HepG2 (cell line): ENCODE data around the gene KIAA1958. TPM values are rescaled to one million over a fixed set of nuclear protein-coding genes. Genes with fewer than 3 reads are reported as not detected.

Experiments used
- ATAC-seq: fragments of 200-7000 bp; cut with Tn5 transposase; 3 replicates; pipeline ENCODE4 v1.9.1; 2020; ENCODE audit warnings: mild to moderate bottlenecking, moderate library complexity
- BruUV-seq: library from RNA; stranded (reverse); fragments of 400-500 nt; replicated peaks from 2 replicates; lab custom pipeline; 2021; lab: Mats Ljungman, UMichigan
- CTCF ChIA-PET: fragments of 300-600 bp; formaldehyde crosslinking; extraction: SDS; loops from one replicate; lab custom pipeline; 2021; ENCODE audit warnings: low total read pairs, inconsistent platforms, low intra/inter-chr PET ratio; lab: Yijun Ruan, JAX
- POLR2A ChIA-PET: fragments of 350-600 bp; sonication (Branson Sonifier 250); formaldehyde crosslinking; loops from one replicate; lab custom pipeline; 2020; ENCODE audit warnings: antibody characterized with exemption, inconsistent platforms; lab: Yijun Ruan, JAX
- DNase-seq: peaks from one replicate; pipeline ENCODE4 v3.0.0-alpha.2; 2015; ENCODE audit warnings: low spot score
- FAIRE-seq: peaks from 3 replicates; lab custom pipeline; 2011; peaks lifted over from hg19 to GRCh38; lab: Jason Lieb, UNC
- H2AFZ ChIP-seq: one replicate; pipeline ENCODE4 v1.6.1; 2011; ENCODE audit warnings: low read length, inconsistent platforms
- H3K27ac ChIP-seq: fragments of 300-600 bp; 3 replicates; pipeline ENCODE4 v1.8.0; 2011; ENCODE audit warnings: mixed run types, mild to moderate bottlenecking, mixed read lengths, low read length, inconsistent platforms; ENCODE audit not compliant: insufficient read depth; ENCODE audit errors: extremely low read length
- H3K27me3 ChIP-seq, 2 experiments: fragments of 200-600 bp in 1 of 2; 2 replicates in 1 of 2; 3 replicates in 1 of 2; pipeline versions ENCODE4 v1.6.0 to v1.8.0; 2011; ENCODE audit warnings: low read length in 2 of 2, mild to moderate bottlenecking in 2 of 2, moderate library complexity in 2 of 2, inconsistent platforms in 1 of 2; ENCODE audit not compliant: insufficient read depth in 2 of 2, control insufficient read depth in 1 of 2
- H3K36me3 ChIP-seq, 2 experiments: fragments of 200-600 bp in 1 of 2; replicated peaks in 1 of 2; 2 replicates in 1 of 2; 3 replicates in 1 of 2; pipeline versions ENCODE4 v1.5.1 to v1.8.0; 2011; ENCODE audit warnings: low read length in 2 of 2, inconsistent platforms in 1 of 2; ENCODE audit not compliant: insufficient read depth in 2 of 2, control insufficient read depth in 1 of 2
- H3K4me1 ChIP-seq: 2 replicates; pipeline ENCODE4 v1.5.1; 2012; ENCODE audit warnings: low read length, inconsistent platforms; ENCODE audit not compliant: insufficient read depth
- H3K4me2 ChIP-seq: 2 replicates; pipeline ENCODE4 v1.6.0; 2011; ENCODE audit warnings: low read depth, low read length, inconsistent platforms
- H3K4me3 ChIP-seq, 3 experiments: fragments of 200-600 bp in 1 of 3; sonication (generic), shearing (Covaris generic) in 1 of 3; replicated peaks in 1 of 3; 2 replicates each; pipeline ENCODE4 v1.5.1; 2011 to 2016; ENCODE audit warnings: low read length in 3 of 3, inconsistent platforms in 2 of 3, low read depth in 2 of 3, mild to moderate bottlenecking in 2 of 3, control low read depth in 1 of 3, mixed read lengths in 1 of 3; ENCODE audit not compliant: insufficient read depth in 1 of 3
- H3K79me2 ChIP-seq: one replicate; pipeline ENCODE4 v1.6.1; 2011; ENCODE audit warnings: low read length, inconsistent platforms; ENCODE audit not compliant: insufficient read depth
- H3K9ac ChIP-seq: 2 replicates; pipeline ENCODE4 v1.6.0; 2011; ENCODE audit warnings: mild to moderate bottlenecking, low read depth, low read length, inconsistent platforms; ENCODE audit not compliant: insufficient read depth
- H3K9me3 ChIP-seq: 2 replicates; pipeline ENCODE4 v1.5.1; 2012; ENCODE audit warnings: mild to moderate bottlenecking, low read length
- H4K20me1 ChIP-seq: 2 replicates; pipeline ENCODE4 v1.6.0; 2011; ENCODE audit warnings: inconsistent platforms, mild to moderate bottlenecking, low read length, moderate library complexity; ENCODE audit not compliant: insufficient read depth
- ATF7-NPFF ChIP-seq: sonication (generic); formaldehyde crosslinking; IDR thresholded peaks from 2 replicates; pipeline ENCODE4 v1.8.1; 2023; ENCODE audit warnings: mild to moderate bottlenecking, low read depth, missing genetic modification reagents, moderate library complexity
- ELK4 ChIP-seq: sonication (generic); formaldehyde crosslinking; IDR thresholded peaks from 2 replicates; pipeline ENCODE4 v1.9.0; 2021; ENCODE audit warnings: missing genetic modification reagents, borderline replicate concordance
- LBX2 ChIP-seq: sonication (generic); formaldehyde crosslinking; IDR thresholded peaks from 2 replicates; pipeline ENCODE4 v1.5.0; 2020; ENCODE audit warnings: missing genetic modification reagents, mild to moderate bottlenecking, borderline replicate concordance
- MXD3 ChIP-seq: IDR thresholded peaks from 2 replicates; pipeline ENCODE4 v1.6.1; 2016; ENCODE audit warnings: mild to moderate bottlenecking, missing biosample characterization, missing genetic modification reagents
- NR2F2 ChIP-seq: IDR thresholded peaks from 2 replicates; pipeline ENCODE4 v1.6.1; 2012; ENCODE audit warnings: low read depth, inconsistent platforms, borderline replicate concordance
- PHF21A ChIP-seq: sonication (generic); formaldehyde crosslinking; IDR thresholded peaks from 2 replicates; pipeline ENCODE4 v1.5.0; 2020; ENCODE audit warnings: mild to moderate bottlenecking, missing genetic modification reagents
- PRDM4 ChIP-seq: sonication (generic); formaldehyde crosslinking; IDR thresholded peaks from 2 replicates; pipeline ENCODE4 v1.9.0; 2021; ENCODE audit warnings: missing genetic modification reagents, borderline replicate concordance
- ZFP36L1 ChIP-seq: sonication (generic); formaldehyde crosslinking; IDR thresholded peaks from 2 replicates; pipeline ENCODE4 v1.8.0; 2022; ENCODE audit warnings: mild to moderate bottlenecking, missing genetic modification reagents, moderate library complexity
- ZNF800 ChIP-seq: sonication (generic); formaldehyde crosslinking; IDR thresholded peaks from 2 replicates; pipeline ENCODE4 v1.4.0; 2020; ENCODE audit warnings: missing genetic modification reagents
- WGBS: methylation state at CpG from one replicate; pipeline ENCODE4 v1.1.6; 2017; ENCODE audit warnings: low lambda C conversion rate; 5-methylcytosine and 5-hydroxymethylcytosine counted together
- in situ Hi-C: cut with HindIII; loops from 2 replicates; pipeline ENCODE4 v1.10.0; 2017; ENCODE audit warnings: low pct_unique_long_range_greater_than_20kb; ENCODE audit not compliant: extremely low pct_ligation_motif_present
- intact Hi-C: fragments of 100-400 bp; cut with micrococcal nuclease; formaldehyde crosslinking; loops from one replicate; pipeline ENCODE4 v1.10.0; 2022; ENCODE audit not compliant: unreplicated experiment
- polyA plus RNA-seq, 8 experiments: library from polyadenylated mRNA; depleted of rRNA in 3 of 8; stranded (reverse) in 7 of 8; unstranded in 1 of 8; fragments of >200 nt; fragmentation: Illumina TruSeq in 4 of 8; extraction: Trizol in 4 of 8; gene quantifications; 2 replicates each; pipeline versions ENCODE4 v1.2.1 to v1.2.3, GENCODE V29; 2011 to 2016; ENCODE audit warnings: low read depth in 4 of 8, missing spikeins in 1 of 8, mixed read lengths in 1 of 8; ENCODE audit not compliant: insufficient read depth in 1 of 8
- total RNA-seq, 5 experiments: library from RNA; depleted of rRNA; stranded (reverse); fragments of >200 nt; fragmentation: Illumina TruSeq; extraction: Trizol; gene quantifications; 2 replicates each; pipeline ENCODE4 v1.2.3, GENCODE V29; 2016; ENCODE audit warnings: low read depth in 1 of 5

KIAA1958 gene
- total and polyA plus RNA-seq, 2 of the 13 experiments (the other 11 are each of a cell fraction or from before 2014, with no cell fraction given), result 8.5 to 10.3 TPM

- Histone ChIP-seq H3K4me3 (no peak overlapping the region), H3K9me3 (no peaks in the 10 kb centered on the region), H3K27me3 (no peaks in the 10 kb centered on the region), H2AFZ (no peak overlapping the region), H3K4me1 (peaks cover 22% of the 10 kb centered on the region), H3K9ac (no peak overlapping the region), H3K36me3 (no peaks in the 10 kb centered on the region), H3K4me2 (no peak overlapping the region), H3K79me2 (peaks cover 49% of the 10 kb centered on the region), H3K27ac (no peak overlapping the region), H4K20me1 (peaks cover 9% of the 10 kb centered on the region; the same call in 1 of the 2 replicates)
- CTCF ChIA-PET, result no interaction called here
- no peak for TF ChIP-seq PRDM4 (CRISPR knock-in tag)
- no peak for TF ChIP-seq PHF21A (CRISPR knock-in tag)
- TF ChIP-seq ATF7-NPFF (CRISPR knock-in tag), result no peak
- no peak for TF ChIP-seq NR2F2
- 94% methylated on average over 4 of the region's 4 CpGs for WGBS
- intact Hi-C loops (no loop called here), in situ Hi-C loops (no loop called here)
- no peak for ATAC-seq
- no TSS peak for BruUV-seq
- no peak for FAIRE-seq
- POLR2A ChIA-PET, result no interaction called here
- DNase-seq, result no peak
These were observed 54.2 kb downstream of the KIAA1958 start for GRCh38 chr9:112540800-112541199.

GRCh38 chr9:112541685-112542084, 55.1 kb downstream of the KIAA1958 start:
- H3K27ac ChIP-seq, result no peak overlapping the region
- POLR2A ChIA-PET, result no interaction called here
- H3K36me3 ChIP-seq, result no peaks in the 10 kb centered on the region
- H3K4me1 ChIP-seq, result peaks cover 28% of the 10 kb centered on the region
- H3K27me3 ChIP-seq, result no peaks in the 10 kb centered on the region
- DNase-seq (no peak), ATAC-seq (no peak), FAIRE-seq (no peak)
- H3K4me2 ChIP-seq, result no peak overlapping the region
- no TSS peak for BruUV-seq
- in situ Hi-C loops, result no loop called here
- H4K20me1 ChIP-seq, result peaks cover 9% of the 10 kb centered on the region; the same call in 1 of the 2 replicates
- H3K79me2 ChIP-seq, result peaks cover 55% of the 10 kb centered on the region
- no peak overlapping the region for H3K4me3 ChIP-seq
- 96% methylated on average over 7 of the region's 7 CpGs for WGBS
- no peak for TF ChIP-seq ELK4 (CRISPR knock-in tag)
- TF ChIP-seq ZFP36L1, result no peak
- TF ChIP-seq MXD3 (CRISPR knock-in tag), result no peak
- TF ChIP-seq ZNF800 (CRISPR knock-in tag), result no peak
- no peak for TF ChIP-seq LBX2 (CRISPR knock-in tag)
- no peaks in the 10 kb centered on the region for H3K9me3 ChIP-seq
- CTCF ChIA-PET, result no interaction called here
- intact Hi-C loops, result no loop called here
- no peak overlapping the region for H2AFZ ChIP-seq
- H3K9ac ChIP-seq, result no peak overlapping the region
